Uterus (tissue), 2 donors: Measurements from ENCODE around the gene TAS2R1.

Source experiments
- POLR2A ChIP-seq, 2 donors: fragments of 450-650 bp; IDR thresholded peaks; one replicate each; pipeline ENCODE4 v1.6.1; 2016; ENCODE audit warnings: antibody characterized with exemption in 2 of 2, mild to moderate bottlenecking in 1 of 2, moderate library complexity in 1 of 2
- TF ChIP-seq, protein P1 (sequence below), 4 experiments: fragments of 200-600 bp in 2 of 4; fragments of 450-650 bp in 2 of 4; sonication (generic) in 2 of 4; IDR thresholded peaks; one replicate each; pipeline ENCODE4 v1.5.1; 2016 to 2019; ENCODE audit warnings: antibody characterized with exemption in 4 of 4, mild to moderate bottlenecking in 2 of 4, moderate library complexity in 1 of 4

DNA sequence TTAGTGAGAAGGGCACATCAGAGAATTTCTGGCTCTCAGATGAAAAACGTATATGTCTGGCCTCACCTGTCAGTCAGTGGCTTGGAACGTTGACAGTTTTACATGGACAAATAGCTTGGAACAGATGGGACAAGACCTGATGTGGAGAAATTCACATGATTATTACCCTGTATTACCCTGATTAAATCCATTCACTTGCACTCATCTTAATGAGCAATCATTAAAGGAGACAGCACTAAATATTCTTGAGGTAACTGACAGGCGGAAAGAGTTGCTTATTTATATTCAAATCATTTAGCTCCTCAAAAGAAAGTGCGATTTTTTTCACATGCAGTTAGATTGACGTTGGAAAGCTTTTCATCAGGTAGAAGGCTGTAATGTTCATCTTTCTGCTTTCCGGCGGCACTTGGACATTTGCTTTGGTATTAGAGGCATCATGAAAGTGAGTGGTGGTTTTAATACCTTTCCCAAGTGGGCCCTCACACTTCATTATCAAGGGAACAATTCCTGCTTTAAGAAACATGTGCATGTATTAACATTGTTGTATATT, 11.7 kb upstream of the TAS2R1 start:
- TF ChIP-seq, protein P1, sequence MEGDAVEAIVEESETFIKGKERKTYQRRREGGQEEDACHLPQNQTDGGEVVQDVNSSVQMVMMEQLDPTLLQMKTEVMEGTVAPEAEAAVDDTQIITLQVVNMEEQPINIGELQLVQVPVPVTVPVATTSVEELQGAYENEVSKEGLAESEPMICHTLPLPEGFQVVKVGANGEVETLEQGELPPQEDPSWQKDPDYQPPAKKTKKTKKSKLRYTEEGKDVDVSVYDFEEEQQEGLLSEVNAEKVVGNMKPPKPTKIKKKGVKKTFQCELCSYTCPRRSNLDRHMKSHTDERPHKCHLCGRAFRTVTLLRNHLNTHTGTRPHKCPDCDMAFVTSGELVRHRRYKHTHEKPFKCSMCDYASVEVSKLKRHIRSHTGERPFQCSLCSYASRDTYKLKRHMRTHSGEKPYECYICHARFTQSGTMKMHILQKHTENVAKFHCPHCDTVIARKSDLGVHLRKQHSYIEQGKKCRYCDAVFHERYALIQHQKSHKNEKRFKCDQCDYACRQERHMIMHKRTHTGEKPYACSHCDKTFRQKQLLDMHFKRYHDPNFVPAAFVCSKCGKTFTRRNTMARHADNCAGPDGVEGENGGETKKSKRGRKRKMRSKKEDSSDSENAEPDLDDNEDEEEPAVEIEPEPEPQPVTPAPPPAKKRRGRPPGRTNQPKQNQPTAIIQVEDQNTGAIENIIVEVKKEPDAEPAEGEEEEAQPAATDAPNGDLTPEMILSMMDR (IDR thresholded peaks at IDR 0.05): no peak
- no peak for TF ChIP-seq POLR2A (IDR thresholded peaks at IDR 0.05)
